T-helper 1 cell treated with Interleukin-12 subunit alpha and Interleukin-12 subunit beta and Interleukin-4 antibody, amounts not matched to agents 30 ng/mL and 1 ng/mL, for 36 hours (primary cell): ENCODE results near the gene GET4. TPM values are rescaled to one million over a fixed set of nuclear protein-coding genes. Genes with fewer than 3 reads are reported as not detected.

Experiments used
- intact Hi-C: fragments of 100-400 bp; cut with micrococcal nuclease; formaldehyde crosslinking; loops from one replicate; pipeline ENCODE4 v1.15.1; 2024
- total RNA-seq: library from RNA; stranded (reverse); gene quantifications from 2 replicates; pipeline ENCODE4 v1.2.3, GENCODE V29; 2022

The GET4 gene
- total RNA-seq: 33.7 and 45.8 TPM in 2 replicates

DNA sequence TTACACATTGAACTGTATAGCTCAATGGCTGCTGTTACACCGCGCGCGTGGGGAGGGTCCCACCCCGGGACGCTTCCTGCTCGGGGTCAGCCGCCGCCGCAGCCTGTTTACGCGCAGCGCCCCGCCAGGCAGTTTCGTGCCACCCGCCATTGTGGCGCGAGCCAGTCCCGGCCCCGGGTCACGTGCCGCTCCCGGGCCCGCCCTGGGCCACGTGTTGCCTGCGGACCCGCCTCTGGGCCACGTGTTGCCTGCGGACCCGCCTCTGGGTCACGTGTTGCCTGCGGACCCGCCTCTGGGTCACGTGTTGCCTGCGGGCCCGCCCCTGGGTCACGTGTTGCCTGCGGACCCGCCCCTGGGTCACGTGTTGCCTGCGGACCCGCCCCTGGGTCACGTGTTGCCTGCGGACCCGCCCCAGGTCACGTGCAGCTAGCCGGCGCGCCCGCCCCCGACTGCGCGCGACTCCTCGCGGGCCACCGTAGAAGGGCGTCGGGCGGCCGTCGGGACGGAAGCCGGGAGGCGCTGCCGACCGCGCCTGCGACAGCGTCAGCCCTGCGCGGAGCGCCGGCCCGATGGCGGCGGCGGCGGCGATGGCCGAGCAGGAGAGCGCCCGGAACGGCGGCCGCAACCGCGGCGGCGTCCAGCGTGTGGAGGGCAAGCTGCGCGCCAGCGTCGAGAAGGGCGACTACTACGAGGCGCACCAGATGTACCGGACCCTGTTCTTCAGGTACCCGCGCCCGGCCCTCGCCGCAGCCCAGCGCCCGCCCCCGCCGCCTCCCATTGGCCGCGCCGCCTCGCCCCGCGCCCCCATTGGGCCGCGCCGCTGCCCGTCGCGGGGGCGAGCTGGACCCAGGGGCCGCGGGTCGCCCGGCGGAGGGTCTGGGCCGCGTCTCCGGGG lies at the start of gene GET4:
TSS of gene GET4 (plus strand) at position 478 of the 895 bp plus-strand sequence. CDS start at position 570, 92 bp downstream.
- intact Hi-C loops: loop anchor here (1.0 to 2.0 kb wide), 10 partner anchors 47 to 727 kb away; partner anchors contain the start of genes ADAP1, COX19, DNAAF5 and GPR146

DNA sequence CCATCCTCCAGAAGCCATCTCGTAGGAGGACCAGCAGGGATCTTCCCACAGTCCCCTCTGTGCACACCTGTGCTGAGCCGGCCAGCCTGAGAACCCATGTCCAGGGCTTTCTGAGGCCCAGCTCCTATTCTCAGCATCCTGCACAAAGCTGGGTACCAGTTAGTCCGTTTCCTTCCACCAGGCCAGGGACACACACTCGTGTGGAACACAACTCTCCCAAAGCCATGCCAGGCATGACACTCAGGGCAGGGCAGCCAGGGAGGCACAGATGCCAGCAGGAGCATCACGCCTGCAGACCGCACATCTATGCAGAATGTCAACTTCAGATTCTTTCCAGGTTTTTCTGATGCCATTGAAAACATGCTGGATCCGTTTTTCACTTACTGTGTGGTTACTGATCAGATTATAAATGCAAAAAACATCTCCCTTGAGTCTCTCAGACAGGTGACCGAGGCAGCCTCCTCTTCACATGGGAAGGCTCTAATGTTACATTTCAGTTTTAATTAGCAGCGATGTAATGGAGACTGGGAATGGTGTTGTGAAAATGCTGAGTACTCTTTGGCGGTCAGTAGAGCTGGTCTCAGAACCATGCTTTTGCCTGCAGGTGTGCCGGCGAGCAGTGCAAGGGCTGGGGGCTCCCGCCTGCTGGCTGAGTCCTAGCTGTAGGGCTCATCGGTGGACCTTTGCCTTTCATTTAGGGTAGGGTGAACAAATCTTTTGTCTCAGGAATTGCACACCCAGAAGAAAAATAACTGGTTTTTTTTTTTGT lies 47.4 kb upstream of the GET4 start:
- intact Hi-C loops: no loop called here

- intact Hi-C loops: loop anchor here (5.0 kb wide), 2 partner anchors 43 to 103 kb away; partner anchors contain the start of genes DNAAF5 and PRKAR1B
These were observed 46.3 kb upstream of the GET4 start for GRCh38 chr7:830069-830468.

- intact Hi-C loops: loop anchor here (1.0 to 5.0 kb wide), 6 partner anchors 14 to 144 kb away; partner anchors contain the start of genes COX19, DNAAF5 and PRKAR1B
These were observed 44.7 kb upstream of the GET4 start for GRCh38 chr7:831596-832166.

- intact Hi-C loops: loop anchor here (1.0 to 5.0 kb wide), 3 partner anchors 45 to 143 kb away; partner anchors contain the start of genes COX19, DNAAF5 and PRKAR1B
These were observed 44.0 kb upstream of the GET4 start, which contains the start of gene SUN1 for GRCh38 chr7:832167-832967. SUN1 (plus strand) TSS chr7:832476; CDS start chr7:832525, 49 bp downstream.

DNA sequence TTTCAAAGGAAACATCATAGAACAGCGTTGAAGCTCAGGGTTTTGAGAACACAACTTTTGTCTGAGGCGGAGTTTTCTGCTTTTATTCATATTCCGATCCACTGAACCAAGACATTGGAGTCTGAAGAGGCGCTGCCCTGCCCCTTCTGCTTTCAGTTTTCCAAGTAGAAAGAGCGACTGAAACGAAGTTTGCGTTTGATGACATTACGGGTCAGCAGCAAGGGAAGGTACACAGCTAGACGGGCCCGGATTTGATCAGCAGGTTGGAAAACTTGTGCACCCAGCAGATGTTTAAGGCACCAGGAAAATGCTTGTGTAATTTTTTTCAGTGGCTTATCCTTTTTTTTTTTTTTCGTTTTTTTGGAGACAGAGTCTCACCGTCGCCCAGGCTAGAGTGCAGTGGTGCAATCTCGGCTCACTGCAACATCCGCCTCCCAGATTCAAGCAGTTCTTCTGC lies 43.4 kb upstream of the GET4 start:
- intact Hi-C loops: loop anchor here (1.0 to 5.0 kb wide), 3 partner anchors 46 to 142 kb away; partner anchors contain the start of genes COX19, DNAAF5 and PRKAR1B

DNA sequence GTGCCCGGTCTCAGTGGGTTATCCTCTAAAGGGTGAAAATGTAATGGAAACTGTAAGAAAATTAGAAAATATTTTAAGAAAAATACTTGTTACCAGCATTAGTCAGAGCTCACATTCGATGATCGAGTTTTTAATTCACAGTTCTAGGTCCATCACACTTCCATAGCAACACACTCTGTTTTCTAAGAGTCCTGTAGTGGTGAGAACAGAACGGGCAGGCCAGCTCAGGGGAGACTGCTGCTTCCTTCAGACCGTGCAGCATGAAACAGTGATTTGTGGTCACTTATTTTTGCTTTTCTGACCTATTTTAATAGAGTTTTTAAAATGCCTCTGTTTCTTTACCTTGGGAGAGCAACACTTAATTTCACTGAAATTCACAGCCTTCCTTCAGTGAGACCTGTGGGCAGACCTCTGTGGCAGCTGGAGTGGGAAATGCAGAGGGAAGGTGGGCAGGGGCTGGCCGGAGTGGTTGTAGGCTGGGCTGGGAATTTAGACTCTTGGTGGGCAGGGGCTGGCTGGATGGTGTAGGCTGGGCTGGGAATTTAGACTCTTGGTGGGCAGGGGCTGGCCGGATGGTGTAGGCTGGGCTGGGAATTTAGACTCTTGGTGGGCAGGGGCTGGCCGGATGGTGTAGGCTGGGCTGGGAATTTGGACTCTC lies 42.6 kb upstream of the GET4 start:
- intact Hi-C loops: loop anchor here (5.0 kb wide), 2 partner anchors 46 to 106 kb away; partner anchors contain the start of genes DNAAF5 and PRKAR1B

DNA sequence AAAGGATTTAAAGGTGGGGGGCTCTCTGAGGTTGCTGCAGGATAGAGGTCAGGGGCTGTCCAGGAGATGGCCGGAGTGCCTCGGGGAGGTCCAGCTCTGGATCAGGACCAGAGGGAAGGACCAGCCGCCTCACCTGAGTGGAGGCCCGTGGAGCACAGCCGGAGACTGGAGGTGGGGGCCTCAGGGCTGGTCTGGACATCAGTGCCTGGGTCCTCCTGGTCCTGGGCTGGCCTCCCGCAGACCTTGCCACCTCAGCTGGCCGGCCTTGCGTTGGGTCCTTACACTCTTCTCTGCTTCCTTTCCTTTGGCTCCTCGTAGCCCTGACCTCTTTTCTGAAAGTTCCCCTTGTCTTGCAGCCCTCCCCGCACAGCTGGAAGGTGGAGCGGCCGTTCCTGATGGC lies 42.1 kb upstream of the GET4 start:
- intact Hi-C loops: loop anchor here (5.0 kb wide), 2 partner anchors 47 to 107 kb away; partner anchors contain the start of genes DNAAF5 and PRKAR1B

DNA sequence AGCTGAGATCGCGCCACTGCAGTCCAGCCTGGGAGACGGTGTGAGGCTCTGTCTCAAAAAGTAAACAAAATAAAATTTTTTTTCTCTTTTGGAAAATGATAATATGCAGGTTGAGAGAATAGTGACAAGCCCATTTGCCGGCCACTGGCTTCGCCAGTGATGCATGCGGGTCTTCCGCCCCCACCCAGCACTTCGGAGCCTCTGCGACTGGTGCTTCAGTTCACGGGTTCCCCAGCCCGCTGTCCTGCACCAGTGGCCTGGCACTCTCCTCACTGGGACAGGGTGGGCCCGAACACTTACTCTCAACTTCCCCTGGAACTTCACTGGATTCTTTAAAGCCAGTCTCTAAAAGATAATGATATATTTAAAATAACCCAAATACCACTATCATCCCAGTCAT lies 41.3 kb upstream of the GET4 start:
- intact Hi-C loops: no loop called here

DNA sequence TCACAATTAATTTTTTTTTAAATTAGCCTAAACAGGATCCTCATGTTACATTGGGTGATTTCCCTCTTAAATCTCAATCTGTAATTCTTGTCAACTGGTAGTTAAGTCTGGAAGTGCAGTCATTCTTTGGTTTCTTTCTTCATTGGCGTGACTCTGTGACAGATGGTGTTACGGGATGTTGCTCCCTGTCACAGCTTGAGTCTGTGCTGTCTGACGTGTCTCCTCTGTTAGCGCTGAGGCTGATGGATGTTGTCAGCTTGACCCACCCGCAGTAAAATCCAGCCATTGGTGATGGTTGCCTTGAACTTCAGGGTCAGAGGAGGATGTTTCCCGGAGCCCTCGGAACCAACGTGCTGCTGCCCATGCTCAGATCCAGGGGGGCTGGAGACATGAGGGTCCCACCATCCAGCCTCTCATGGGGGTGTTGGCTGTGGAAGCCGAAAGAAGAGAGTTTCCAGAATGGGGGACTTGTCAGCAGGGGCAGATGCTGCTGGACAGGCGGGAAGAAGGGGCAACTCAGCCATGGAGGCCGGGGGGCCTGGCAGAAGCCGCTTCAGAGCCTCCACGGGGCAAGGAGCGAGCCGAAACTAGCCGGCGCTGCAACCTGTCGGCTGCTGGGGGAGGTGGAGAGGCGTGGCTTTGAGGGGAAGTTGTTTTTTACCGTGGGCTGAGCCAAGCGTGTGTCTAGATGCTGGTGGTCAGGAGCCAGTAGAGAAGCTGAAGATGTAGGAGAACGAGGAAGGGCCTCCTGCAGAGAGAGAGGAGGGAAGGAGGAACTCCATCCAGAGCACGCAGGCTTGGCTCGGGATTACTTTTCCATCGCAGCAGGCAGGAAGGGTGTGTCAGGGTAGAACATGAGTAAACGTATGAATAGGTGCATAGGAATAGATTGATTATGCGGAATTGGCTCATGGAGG lies 40.6 kb upstream of the GET4 start:
- intact Hi-C loops: no loop called here

GRCh38 chr7:836429-836828 lies 39.9 kb upstream of the GET4 start:
- intact Hi-C loops: no loop called here

GRCh38 chr7:837001-837400 lies 39.4 kb upstream of the GET4 start:
- intact Hi-C loops: no loop called here

DNA sequence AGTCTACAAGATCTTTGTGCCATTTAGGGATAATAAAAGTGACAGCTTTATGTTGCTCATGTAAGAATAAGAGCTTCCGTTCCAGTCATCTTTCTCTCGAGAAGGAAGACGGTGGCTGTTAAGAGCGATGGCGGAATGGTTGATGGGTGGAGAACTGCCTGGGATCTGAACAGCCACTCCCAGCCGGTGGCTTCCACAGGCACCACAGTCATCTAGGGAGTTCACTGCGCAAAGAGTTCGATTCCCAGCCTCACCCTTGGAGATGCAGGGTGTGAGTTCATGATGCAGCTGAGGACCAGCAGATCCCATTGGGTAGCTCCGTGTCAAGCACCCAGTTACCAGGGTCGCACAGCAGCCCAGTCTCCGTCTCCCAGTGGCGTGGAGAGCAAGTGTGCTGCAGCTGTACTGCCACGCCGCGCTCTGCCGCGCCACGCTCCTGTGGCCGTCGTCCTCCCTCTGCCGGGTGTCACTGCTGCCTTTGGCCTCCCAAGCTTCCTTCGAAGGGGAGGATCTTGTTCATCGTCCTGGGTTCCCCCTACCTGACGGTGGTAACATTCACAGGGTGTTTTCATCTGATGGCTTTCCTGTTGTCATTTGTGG lies 36.3 kb upstream of the GET4 start:
- intact Hi-C loops: no loop called here

DNA sequence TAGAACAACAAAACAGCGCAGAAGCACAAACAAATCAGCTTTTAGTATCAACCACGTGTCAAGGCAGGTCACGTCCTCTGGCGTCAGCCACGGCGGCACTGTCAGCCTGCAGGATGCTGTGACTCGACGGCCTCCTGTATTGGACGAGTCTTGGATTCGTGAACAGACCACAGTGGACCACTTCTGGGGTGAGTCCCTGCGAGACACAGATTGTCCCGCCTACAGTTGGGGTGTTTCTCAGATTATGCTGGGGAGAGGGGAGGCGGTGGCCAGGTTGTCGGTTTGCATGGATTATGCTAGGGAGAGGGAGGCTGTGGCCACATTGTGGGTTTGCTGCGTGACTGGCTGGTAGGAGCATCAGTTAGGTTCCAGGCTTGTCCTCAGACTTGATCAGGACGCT lies 34.4 kb upstream of the GET4 start:
- intact Hi-C loops: no loop called here

- intact Hi-C loops: no loop called here
These were observed 33.8 kb upstream of the GET4 start for GRCh38 chr7:842431-843031.

DNA sequence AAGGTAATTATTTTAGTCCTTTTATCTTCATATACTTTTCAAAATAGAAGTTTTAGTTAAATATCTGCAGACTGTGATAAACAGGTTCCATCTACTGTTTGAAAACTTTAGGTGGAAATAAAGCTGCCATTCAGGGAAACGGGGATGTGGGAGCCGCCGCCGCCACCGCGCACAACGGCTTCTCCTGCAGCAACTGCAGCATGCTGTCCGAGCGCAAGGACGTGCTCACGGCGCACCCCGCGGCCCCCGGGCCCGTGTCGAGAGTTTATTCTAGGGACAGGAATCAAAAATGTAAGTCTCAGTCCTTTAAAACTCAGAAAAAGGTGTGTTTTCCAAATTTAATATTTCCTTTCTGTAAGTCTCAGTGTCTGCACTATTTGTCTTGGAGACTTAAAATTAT lies 33.1 kb upstream of the GET4 start:
- intact Hi-C loops: no loop called here

- intact Hi-C loops: no loop called here
These were observed 32.3 kb upstream of the GET4 start for GRCh38 chr7:844043-844442.

DNA sequence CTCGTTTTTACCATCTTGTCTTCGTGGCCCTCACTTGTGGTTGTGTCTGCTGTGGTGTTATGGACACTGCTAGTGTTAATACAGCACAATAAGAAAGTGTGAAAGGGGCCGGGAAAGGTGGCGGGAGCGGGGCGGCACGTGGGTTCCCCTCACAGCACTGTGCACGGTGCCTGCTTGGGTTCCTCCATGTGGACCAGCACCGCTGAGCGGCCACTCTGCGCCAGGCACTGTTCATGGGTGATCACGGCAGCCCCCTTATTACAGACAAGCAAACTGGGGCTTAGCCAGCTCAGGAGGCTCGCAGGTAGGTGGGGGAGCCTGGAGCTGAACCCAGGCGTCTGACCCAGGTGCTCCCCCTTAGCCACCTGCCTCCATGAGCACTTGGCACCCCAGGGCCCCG lies 31.8 kb upstream of the GET4 start:
- intact Hi-C loops: no loop called here
